ENCODE results near the gene SCN10A.

SCN10A gene

DNA sequence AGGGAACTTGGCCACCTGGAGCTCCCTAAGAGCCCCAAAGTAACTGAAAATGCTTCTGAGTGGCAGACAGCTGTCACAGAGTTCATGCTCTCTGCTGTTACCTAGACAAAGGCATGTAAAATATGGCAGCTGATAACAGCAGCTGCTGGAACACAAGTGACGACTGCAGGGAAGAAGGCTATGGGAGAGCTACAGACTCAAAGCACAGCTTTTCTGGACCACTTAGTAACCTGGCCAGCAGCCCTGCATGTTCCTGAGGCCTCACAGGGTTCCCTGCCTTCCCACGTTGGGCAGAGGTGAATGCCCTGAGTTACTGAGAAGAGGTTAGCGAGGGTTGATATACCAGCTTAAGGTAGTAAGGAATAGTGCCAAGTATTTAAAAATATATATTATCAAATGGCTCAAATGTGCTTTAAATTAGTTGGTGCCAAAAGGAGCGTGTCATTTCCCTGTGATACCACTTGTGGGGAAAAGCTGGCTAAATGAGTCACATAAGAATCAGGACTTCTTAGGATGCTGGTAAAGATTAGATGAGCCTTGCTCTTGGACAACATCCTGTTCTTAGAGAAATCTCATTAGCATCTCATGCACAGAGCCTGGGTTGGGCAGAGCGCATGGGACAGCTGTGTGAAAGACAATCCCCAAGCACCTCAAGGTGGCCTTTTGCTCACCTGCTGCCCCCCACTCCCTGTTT, 90.1 kb downstream of the SCN10A start:
- Mint-ChIP-seq H3K4me3 (no peak overlapping the region), H3K27me3 (ENCODE audit: low read depth, poor library complexity) (peaks cover 42% of the 10 kb centered on the region), H3K9me3 (no peaks in the 10 kb centered on the region), H3K4me1 (peaks cover 16% of the 10 kb centered on the region), H3K27ac (no peak overlapping the region), H3K36me3 (ENCODE audit: low read depth) (no peaks in the 10 kb centered on the region)
- DNase-seq = no peak
- TF ChIP-seq, protein P1, sequence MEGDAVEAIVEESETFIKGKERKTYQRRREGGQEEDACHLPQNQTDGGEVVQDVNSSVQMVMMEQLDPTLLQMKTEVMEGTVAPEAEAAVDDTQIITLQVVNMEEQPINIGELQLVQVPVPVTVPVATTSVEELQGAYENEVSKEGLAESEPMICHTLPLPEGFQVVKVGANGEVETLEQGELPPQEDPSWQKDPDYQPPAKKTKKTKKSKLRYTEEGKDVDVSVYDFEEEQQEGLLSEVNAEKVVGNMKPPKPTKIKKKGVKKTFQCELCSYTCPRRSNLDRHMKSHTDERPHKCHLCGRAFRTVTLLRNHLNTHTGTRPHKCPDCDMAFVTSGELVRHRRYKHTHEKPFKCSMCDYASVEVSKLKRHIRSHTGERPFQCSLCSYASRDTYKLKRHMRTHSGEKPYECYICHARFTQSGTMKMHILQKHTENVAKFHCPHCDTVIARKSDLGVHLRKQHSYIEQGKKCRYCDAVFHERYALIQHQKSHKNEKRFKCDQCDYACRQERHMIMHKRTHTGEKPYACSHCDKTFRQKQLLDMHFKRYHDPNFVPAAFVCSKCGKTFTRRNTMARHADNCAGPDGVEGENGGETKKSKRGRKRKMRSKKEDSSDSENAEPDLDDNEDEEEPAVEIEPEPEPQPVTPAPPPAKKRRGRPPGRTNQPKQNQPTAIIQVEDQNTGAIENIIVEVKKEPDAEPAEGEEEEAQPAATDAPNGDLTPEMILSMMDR (IDR thresholded peaks at IDR 0.05) = no peak

DNA sequence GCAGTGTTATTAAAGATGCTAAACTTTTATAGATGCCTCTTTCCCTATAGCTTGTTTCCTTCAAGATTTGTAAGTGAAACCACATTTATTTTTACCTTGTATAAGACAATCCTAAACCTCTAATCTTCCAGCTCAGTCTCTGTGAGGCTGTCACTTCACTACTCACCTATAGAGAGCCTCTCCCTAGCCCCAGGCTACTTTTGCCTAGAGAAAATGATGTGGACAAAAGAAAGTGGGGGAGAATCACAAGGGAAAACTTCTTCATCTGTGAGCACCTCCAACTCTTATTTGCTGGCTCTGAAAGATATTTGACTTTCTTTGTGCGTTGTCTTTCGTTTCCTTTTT, 91.7 kb downstream of the SCN10A start:
- peaks cover 50% of the 10 kb centered on the region for H3K27me3 Mint-ChIP-seq (ENCODE audit: low read depth, poor library complexity)

DNA sequence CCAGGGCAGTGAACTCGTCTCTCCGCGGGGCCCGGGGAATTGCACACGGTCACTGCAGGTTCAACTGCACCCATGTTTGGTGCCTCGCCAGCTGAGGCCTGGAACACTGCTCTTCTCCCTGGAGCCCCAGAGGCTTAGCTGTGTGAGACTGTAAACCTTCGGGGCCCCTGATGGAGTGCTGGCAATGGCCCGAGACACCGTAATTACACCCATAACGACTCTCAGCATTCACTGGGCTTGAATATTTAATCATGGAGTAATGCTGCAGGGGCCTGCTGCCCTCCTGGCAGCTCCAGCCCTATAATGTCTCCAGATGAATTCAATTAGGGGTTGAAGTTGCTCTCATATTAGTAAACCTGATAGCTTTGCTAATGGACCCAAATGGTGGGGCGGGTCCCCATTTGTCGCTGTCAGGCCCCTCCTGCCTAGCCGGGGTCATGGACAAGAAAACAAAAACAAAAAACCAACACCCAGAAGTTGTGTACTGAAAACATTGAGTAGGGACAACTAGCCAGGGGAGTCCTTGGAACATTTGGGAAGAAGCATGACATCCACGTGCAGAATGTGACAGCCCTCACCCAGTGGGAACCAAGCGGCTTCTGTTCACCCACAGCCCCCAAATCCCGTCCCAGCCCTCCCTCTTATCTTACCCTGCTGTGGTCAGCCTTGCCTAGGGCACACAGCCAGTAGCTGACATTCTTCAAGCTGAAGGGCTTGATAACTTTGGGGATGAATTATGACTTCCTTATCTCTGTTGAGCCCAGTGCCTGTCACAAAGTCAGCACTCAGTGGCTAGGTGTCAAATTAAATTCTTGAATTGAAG, 92.2 kb downstream of the SCN10A start:
- Mint-ChIP-seq H3K4me1 (peaks cover 16% of the 10 kb centered on the region), H3K27me3 (ENCODE audit: low read depth, poor library complexity) (peaks cover 54% of the 10 kb centered on the region), H3K36me3 (ENCODE audit: low read depth) (no peaks in the 10 kb centered on the region), H3K4me3 (no peak overlapping the region), H3K27ac (no peak overlapping the region), H3K9me3 (no peaks in the 10 kb centered on the region)
- TF ChIP-seq, protein P1 (IDR thresholded peaks at IDR 0.05) = no peak
- no peak for DNase-seq

More for the DNA sequence above, 91.7 kb downstream of the SCN10A start:
- no peaks in the 10 kb centered on the region for H3K9me3 Mint-ChIP-seq
- no peaks in the 10 kb centered on the region for H3K36me3 Mint-ChIP-seq (ENCODE audit: low read depth)
- H3K27ac Mint-ChIP-seq = no peak overlapping the region
- TF ChIP-seq, protein P1 (IDR thresholded peaks at IDR 0.05) = no peak
- DNase-seq = no peak
- peaks cover 16% of the 10 kb centered on the region for H3K4me1 Mint-ChIP-seq
- no peak overlapping the region for H3K4me3 Mint-ChIP-seq

DNA sequence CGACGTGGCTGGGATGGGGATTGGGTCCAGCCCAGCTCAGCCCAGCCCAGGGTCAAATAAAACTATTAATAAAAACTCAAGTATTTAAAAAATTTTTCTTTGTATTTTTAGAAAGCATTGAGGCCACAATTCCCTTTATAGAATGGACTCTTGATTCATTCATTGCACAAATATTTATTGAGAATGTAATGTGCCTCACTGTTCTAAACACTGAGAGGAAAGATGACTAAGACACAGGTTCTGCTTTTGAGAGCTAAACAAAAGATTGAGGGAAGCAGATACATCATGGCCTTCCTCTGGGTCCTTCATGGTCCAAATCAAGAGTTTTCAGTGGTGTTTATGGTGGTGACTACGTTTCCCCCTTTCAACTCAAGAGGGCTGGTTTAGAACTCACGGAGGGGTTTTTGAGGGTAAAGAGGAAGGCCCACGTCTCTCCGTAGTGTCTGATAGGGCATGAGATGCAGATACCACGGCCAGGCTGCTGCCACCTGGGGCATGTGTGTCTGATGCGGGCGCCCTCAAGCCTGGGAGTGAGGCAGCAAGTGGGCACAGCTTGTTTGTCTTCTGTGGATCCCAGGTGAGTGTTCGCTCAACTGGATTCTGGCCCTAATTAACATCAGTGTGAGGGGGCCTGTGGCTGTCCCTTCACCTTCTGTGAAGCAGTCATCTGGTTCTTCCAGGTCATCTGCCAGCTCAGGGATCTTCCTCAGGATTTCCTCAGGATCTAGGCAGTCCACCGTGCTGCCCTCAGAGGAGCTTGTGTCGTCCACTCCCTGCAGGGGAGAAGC, 93.0 kb downstream of the SCN10A start:
- Mint-ChIP-seq H3K27ac (no peak overlapping the region), H3K36me3 (ENCODE audit: low read depth) (no peaks in the 10 kb centered on the region)

DNA sequence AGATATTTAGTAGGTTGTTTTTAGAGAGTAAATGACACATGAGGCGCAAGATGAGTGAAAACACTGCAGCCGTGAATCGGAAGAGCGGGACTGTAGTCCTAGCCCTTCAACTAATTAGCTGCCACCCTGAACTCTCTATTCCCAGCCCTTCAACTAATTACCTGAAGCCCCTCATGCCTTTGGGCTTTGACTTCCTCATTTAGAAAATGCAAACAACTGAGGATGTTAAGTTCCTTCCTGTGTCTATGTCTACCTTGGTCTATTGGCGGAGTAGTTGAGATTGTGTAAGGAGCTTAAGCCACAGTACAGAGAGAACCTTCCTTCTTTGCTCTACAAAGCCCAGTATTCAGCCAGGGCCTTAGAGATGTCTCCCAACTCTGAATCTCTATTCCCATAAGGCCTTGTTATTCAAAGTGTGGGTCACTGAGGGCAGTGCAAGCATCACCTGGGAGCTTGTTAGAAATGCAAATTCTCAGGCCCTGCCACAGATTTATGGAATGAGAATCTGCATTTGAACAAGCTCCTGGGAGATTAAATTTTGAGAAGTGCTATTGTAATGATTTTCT, 94.7 kb downstream of the SCN10A start:
- TF ChIP-seq, protein P1 (IDR thresholded peaks at IDR 0.05) = no peak
- Mint-ChIP-seq H3K9me3 (no peaks in the 10 kb centered on the region), H3K4me3 (no peak overlapping the region), H3K27ac (no peak overlapping the region), H3K36me3 (ENCODE audit: low read depth) (no peaks in the 10 kb centered on the region), H3K27me3 (ENCODE audit: low read depth, poor library complexity) (peaks cover 46% of the 10 kb centered on the region), H3K4me1 (peaks cover 16% of the 10 kb centered on the region)
- no peak for DNase-seq

More for the DNA sequence above, 93.0 kb downstream of the SCN10A start:
- H3K9me3 Mint-ChIP-seq = no peaks in the 10 kb centered on the region
- H3K27me3 Mint-ChIP-seq (ENCODE audit: low read depth, poor library complexity) = peaks cover 52% of the 10 kb centered on the region
- H3K4me1 Mint-ChIP-seq = peaks cover 16% of the 10 kb centered on the region
- no peak overlapping the region for H3K4me3 Mint-ChIP-seq
- no peak for DNase-seq
- TF ChIP-seq, protein P1 (IDR thresholded peaks at IDR 0.05) = no peak

All from nephron progenitor cell (in vitro differentiated cells).